ENCODE data around the gene HAUS8.
A peak's percentile ranks its signal among the peaks of the same experiment; 100 is the strongest.

Gene HAUS8

GRCh38 chr19:17043744-17044143, 31.5 kb downstream of the HAUS8 start:
- DNase-seq: no peak
- peaks cover 4% of the 10 kb centered on the region for H3K27me3 Mint-ChIP-seq (ENCODE audit: low read depth, poor library complexity)
- no peaks in the 10 kb centered on the region for H3K36me3 Mint-ChIP-seq (ENCODE audit: low read depth)
- peaks cover 41% of the 10 kb centered on the region for H3K4me1 Mint-ChIP-seq
- no peaks in the 10 kb centered on the region for H3K9me3 Mint-ChIP-seq
- no peak overlapping the region for H3K4me3 Mint-ChIP-seq
- no peak for TF ChIP-seq CTCF (IDR thresholded peaks at IDR 0.05)
- no peak overlapping the region for H3K27ac Mint-ChIP-seq

GRCh38 chr19:17041976-17042375, 33.3 kb downstream of the HAUS8 start:
- no peaks in the 10 kb centered on the region for H3K9me3 Mint-ChIP-seq
- H3K36me3 Mint-ChIP-seq (ENCODE audit: low read depth): no peaks in the 10 kb centered on the region
- TF ChIP-seq CTCF (IDR thresholded peaks at IDR 0.05): no peak
- H3K4me1 Mint-ChIP-seq: peaks cover 41% of the 10 kb centered on the region
- peak overlapping the region; percentile 24 for H3K4me3 Mint-ChIP-seq
- no peak for DNase-seq
- H3K27ac Mint-ChIP-seq: peak overlapping the region; percentile 81
- H3K27me3 Mint-ChIP-seq (ENCODE audit: low read depth, poor library complexity): peaks cover 8% of the 10 kb centered on the region

- peaks cover 25% of the 10 kb centered on the region for H3K27me3 Mint-ChIP-seq (ENCODE audit: low read depth, poor library complexity)
- no peak for DNase-seq
- no peak overlapping the region for H3K4me3 Mint-ChIP-seq
- peaks cover 16% of the 10 kb centered on the region for H3K4me1 Mint-ChIP-seq
- no peak for TF ChIP-seq CTCF (IDR thresholded peaks at IDR 0.05)
- H3K9me3 Mint-ChIP-seq: no peaks in the 10 kb centered on the region
- H3K27ac Mint-ChIP-seq: no peak overlapping the region
- H3K36me3 Mint-ChIP-seq (ENCODE audit: low read depth): no peaks in the 10 kb centered on the region
Measured at GRCh38 chr19:17037966-17038500, 37.2 kb downstream of the HAUS8 start.

- Mint-ChIP-seq H3K9me3 (no peaks in the 10 kb centered on the region), H3K27ac (no peak overlapping the region), H3K4me1 (peaks cover 8% of the 10 kb centered on the region), H3K4me3 (no peak overlapping the region), H3K36me3 (ENCODE audit: low read depth) (no peaks in the 10 kb centered on the region), H3K27me3 (ENCODE audit: low read depth, poor library complexity) (peaks cover 30% of the 10 kb centered on the region)
- no peak for DNase-seq
- no peak for TF ChIP-seq CTCF (IDR thresholded peaks at IDR 0.05)
Measured at GRCh38 chr19:17037184-17037583, 38.1 kb downstream of the HAUS8 start.

GRCh38 chr19:17036640-17037039, 38.6 kb downstream of the HAUS8 start:
- TF ChIP-seq CTCF (IDR thresholded peaks at IDR 0.05): no peak
- Mint-ChIP-seq H3K4me1 (peaks cover 3% of the 10 kb centered on the region), H3K36me3 (ENCODE audit: low read depth) (no peaks in the 10 kb centered on the region), H3K27ac (no peak overlapping the region), H3K4me3 (no peak overlapping the region), H3K9me3 (no peaks in the 10 kb centered on the region), H3K27me3 (ENCODE audit: low read depth, poor library complexity) (peaks cover 30% of the 10 kb centered on the region)
- no peak for DNase-seq

- H3K27me3 Mint-ChIP-seq (ENCODE audit: low read depth, poor library complexity): peaks cover 29% of the 10 kb centered on the region
Measured at GRCh38 chr19:17035842-17036424, 39.3 kb downstream of the HAUS8 start.

More at GRCh38 chr19:17035842-17036424, 39.3 kb downstream of the HAUS8 start:
- DNase-seq: no peak
- no peaks in the 10 kb centered on the region for H3K9me3 Mint-ChIP-seq
- H3K27ac Mint-ChIP-seq: no peak overlapping the region
- TF ChIP-seq CTCF (IDR thresholded peaks at IDR 0.05): no peak
- no peaks in the 10 kb centered on the region for H3K4me1 Mint-ChIP-seq
- H3K4me3 Mint-ChIP-seq: no peak overlapping the region
- H3K36me3 Mint-ChIP-seq (ENCODE audit: low read depth): no peaks in the 10 kb centered on the region
